Pulmonary artery endothelial cell (primary cell): Measurements from ENCODE around the gene EHD3. TPM values are rescaled to one million over a fixed set of nuclear protein-coding genes. Genes with fewer than 3 reads are reported as not detected.
"Not testable (repeated sequence)": the region's sequence is repeated elsewhere in the genome, so short reads cannot be mapped to it uniquely, and the experiment has no call there.

Experiments
- DNase-seq: peaks from one replicate; pipeline ENCODE4 v3.0.0-alpha.2; 2011; ENCODE audit warnings: low read depth, low spot score
- total RNA-seq: library from RNA; depleted of rRNA; stranded (reverse); fragments of >200 nt; gene quantifications from 2 replicates; pipeline ENCODE4 v1.2.3, GENCODE V29; 2014

Gene EHD3
- total RNA-seq, 1 donor from 2014 or later, result 1.7 TPM

- no peak for DNase-seq
Measured at GRCh38 chr2:31254237-31255203, 20.6 kb downstream of the EHD3 start.

GRCh38 chr2:31255911-31256571 is 22.1 kb downstream of the EHD3 start:
- DNase-seq, result no peak

- no peak for DNase-seq
Measured at GRCh38 chr2:31256611-31257382, 22.8 kb downstream of the EHD3 start.

GRCh38 chr2:31258351-31258750 is 24.4 kb downstream of the EHD3 start:
- DNase-seq, result no peak

GRCh38 chr2:31259075-31259474 is 25.1 kb downstream of the EHD3 start:
- no peak for DNase-seq

- DNase-seq, result no peak
Measured at GRCh38 chr2:31260870-31261269, 26.9 kb downstream of the EHD3 start.

GRCh38 chr2:31263636-31264190 is 29.8 kb downstream of the EHD3 start:
- DNase-seq, result no peak

- no peak for DNase-seq
Measured at GRCh38 chr2:31265234-31265633, 31.3 kb downstream of the EHD3 start.

GRCh38 chr2:31266804-31267203 is 32.9 kb downstream of the EHD3 start:
- DNase-seq, result no peak

- DNase-seq, result no peak
Measured at GRCh38 chr2:31267437-31268120, 33.6 kb downstream of the EHD3 start.

GRCh38 chr2:31268344-31268743 is 34.4 kb downstream of the EHD3 start:
- no peak for DNase-seq

- DNase-seq, result no peak
Measured at GRCh38 chr2:31269087-31269486, 35.1 kb downstream of the EHD3 start.

- no peak for DNase-seq
Measured at GRCh38 chr2:31270131-31270530, 36.2 kb downstream of the EHD3 start.

- DNase-seq, result no peak
Measured at GRCh38 chr2:31270822-31271231, 36.9 kb downstream of the EHD3 start.

- no peak for DNase-seq
Measured at GRCh38 chr2:31271851-31272267, 37.9 kb downstream of the EHD3 start.

GRCh38 chr2:31274401-31275075 is 40.6 kb downstream of the EHD3 start:
- DNase-seq, result no peak

GRCh38 chr2:31275976-31276375 is 42.0 kb downstream of the EHD3 start:
- no peak for DNase-seq

- DNase-seq, result no peak
Measured at GRCh38 chr2:31277621-31278020, 43.7 kb downstream of the EHD3 start.

- DNase-seq, result no peak
Measured at GRCh38 chr2:31282634-31283033, 48.7 kb downstream of the EHD3 start.

- not testable (repeated sequence) for DNase-seq
Measured at GRCh38 chr2:31283193-31283919, 49.4 kb downstream of the EHD3 start.
